Ovary (tissue), 3 donors: ENCODE data around the gene PXN.

Source experiments
- CTCF ChIP-seq, 3 donors: fragments of 450-650 bp in 2 of 3; fragments of 200-600 bp in 1 of 3; IDR thresholded peaks; one replicate each; pipeline versions ENCODE4 v1.5.1 to v1.8.0; 2016 to 2022; ENCODE audit warnings: antibody characterized with exemption in 3 of 3, mild to moderate bottlenecking in 1 of 3
- EP300 ChIP-seq: sonication (generic); formaldehyde crosslinking; IDR thresholded peaks from one replicate; pipeline ENCODE4 v1.6.1; 2017; ENCODE audit warnings: antibody characterized with exemption
- POLR2A ChIP-seq: fragments of 450-650 bp; IDR thresholded peaks from one replicate; pipeline ENCODE4 v1.6.1; 2017; ENCODE audit warnings: antibody characterized with exemption, mild to moderate bottlenecking, moderate library complexity
- donor health status: DM: no; HTN: no; CAD: no.

GRCh38 chr12:120215357-120215735 is 50.2 kb downstream of the PXN start:
- TF ChIP-seq POLR2A (no peak), CTCF (IDR thresholded peaks at IDR 0.05) (no peak), EP300 (no peak)
